ENCODE data around the gene MCUB.
A peak's percentile ranks its signal among the peaks of the same experiment; 100 is the strongest.
"Not testable (repeated sequence)": the region's sequence is repeated elsewhere in the genome, so short reads cannot be mapped to it uniquely, and the experiment has no call there.

MCUB gene

GRCh38 chr4:109588176-109588575 is 28.1 kb downstream of the MCUB start:
- DNase-seq = no peak

DNA sequence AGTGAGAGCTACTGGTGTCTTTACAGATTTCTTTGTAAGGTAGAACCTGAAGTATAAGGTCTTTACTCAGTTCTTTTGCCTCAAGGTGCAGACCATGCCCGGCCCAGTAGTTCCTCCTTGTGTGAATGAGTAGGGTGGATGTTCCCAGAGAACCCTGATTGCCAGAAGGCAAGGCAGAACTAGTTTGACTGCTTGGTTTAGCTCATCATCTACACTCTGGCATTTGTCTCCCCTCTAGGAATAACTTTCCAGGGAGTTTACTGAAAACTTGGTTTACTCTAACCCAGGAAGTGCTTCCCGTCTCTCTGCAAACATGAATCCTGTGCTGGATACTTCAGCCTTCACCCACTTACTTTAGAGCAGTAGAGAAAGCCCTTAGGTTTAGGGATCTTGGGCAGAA is 29.1 kb downstream of the MCUB start:
- no peak for DNase-seq

DNA sequence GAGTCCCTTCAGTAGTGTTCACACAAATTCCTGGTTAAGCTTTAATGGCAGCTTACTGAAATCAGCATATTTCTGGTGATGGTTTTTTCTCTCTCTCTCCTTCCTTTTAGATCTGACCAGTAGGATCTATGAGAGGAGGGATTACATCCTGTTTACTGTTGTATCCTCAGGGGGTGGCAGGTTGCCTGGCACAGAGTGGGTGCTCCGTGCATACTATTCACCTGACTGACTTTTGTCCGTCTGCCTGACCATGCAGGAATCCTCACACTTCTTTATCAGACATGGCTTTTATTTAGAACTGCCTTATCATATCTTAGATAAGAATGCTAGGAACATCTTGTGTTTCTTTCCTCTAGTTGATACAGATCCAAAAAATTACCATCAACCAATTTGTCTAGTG is 29.6 kb downstream of the MCUB start:
- no peak for DNase-seq

DNA sequence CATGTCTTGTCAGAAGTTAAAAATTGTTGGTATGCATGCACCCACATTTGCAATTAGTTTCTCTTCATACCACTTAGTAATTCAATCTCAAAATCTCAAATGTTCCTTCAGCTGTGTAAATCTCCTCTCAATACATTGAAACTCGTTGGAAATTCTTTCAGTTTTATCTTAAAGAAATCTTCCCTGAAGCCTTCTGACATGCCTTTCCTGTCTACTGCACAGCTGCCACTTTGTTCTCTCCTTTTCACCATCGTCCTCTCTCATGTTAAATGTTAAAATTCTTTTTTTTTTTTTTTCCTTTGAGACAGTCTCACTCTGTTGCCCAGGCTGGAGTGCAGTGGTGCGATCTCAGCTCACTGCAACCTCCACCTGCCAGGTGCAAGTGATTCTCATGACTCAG is 30.9 kb downstream of the MCUB start:
- no peak for DNase-seq

DNA sequence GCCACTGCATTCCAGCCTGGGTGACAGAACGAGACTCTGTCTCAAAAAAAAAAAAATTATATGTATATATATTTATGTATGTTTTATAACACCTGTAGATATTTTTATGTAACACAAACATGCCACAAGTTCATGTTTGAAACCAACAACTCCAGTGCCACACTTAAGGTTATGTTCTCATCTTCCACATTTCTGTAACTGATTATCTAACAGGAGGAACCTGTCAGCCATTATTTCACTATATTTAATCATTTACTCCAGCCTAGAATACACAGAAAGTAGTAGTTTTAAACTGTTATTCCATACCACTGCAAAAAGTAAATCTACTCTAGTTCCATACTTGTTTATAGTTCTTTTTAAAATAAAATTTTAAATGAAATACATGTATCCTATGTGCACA is 32.3 kb downstream of the MCUB start:
- DNase-seq = no peak

- DNase-seq = not testable (repeated sequence)
Measured at GRCh38 chr4:109595123-109595522, 35.1 kb downstream of the MCUB start.

- peak; percentile 73 for DNase-seq
Measured at GRCh38 chr4:109596420-109597085, 36.5 kb downstream of the MCUB start.

DNA sequence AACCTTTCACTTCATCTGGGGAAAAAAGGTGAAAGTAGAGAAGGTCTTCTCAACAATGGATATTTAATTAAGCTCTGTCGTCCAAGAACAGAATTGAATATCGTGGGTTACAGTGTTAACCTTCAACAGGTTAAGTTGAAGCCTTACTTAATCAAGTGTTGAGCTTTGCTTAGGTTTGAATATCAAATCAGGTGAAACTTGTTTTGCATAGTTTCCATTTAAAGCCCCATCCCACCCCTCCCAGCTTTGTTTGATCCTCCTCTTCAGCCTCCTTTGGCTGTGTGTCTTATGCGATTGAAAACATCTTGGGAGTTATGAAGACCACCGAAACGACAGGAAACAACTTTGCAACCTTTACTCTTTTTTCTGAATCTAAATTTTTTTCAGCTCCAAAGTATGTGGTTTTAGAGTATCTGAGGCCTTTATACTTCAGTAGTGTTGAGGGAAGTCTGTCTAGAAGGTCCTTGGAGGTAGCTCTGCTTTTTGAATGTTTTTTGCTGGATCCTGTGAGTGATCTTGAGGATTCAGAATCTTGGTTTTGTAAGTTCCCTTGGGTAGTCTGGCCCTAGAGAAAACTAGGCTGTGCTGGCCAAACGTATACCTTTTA is 39.1 kb downstream of the MCUB start:
- DNase-seq = no peak

DNA sequence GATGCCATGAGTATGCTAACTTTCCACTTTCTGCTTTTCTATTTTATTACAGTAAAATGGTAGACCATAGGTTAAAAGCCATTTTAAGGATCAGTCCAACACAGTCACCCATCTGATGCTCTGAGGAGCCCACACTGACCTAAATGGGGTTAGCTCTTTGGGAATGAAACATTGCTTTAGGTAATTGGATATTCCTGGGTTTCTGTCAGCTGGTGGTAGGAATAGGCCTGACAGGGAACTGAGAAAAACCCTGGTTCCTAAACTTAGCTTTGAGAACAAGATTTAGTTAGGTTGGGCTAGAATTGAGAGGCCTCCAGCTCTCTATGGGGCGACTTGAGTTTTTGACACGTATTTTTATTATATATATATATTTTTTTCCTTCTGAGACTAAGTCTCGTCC is 40.4 kb downstream of the MCUB start:
- DNase-seq = no peak

GRCh38 chr4:109601336-109601735 is 41.3 kb downstream of the MCUB start:
- DNase-seq = no peak

DNA sequence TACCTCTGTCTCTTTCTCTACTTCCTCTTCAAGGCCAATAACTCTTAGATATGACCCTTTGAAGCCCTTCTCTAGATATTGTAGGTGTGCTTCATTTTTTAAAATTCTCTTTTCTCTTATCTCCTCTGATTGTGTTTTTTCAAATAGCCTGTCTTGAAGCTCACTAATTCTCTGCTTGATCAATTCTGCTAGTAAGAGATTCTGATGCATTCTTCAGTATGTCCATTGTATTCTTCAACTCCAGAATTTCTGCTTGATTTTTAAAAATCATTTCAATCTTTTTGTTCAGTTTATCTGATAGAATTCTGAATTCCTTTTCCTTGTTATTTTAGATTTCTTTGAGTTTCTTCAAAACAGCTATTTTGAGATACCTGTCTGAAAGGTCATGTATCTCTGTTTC is 47.9 kb downstream of the MCUB start:
- DNase-seq = no peak

DNA sequence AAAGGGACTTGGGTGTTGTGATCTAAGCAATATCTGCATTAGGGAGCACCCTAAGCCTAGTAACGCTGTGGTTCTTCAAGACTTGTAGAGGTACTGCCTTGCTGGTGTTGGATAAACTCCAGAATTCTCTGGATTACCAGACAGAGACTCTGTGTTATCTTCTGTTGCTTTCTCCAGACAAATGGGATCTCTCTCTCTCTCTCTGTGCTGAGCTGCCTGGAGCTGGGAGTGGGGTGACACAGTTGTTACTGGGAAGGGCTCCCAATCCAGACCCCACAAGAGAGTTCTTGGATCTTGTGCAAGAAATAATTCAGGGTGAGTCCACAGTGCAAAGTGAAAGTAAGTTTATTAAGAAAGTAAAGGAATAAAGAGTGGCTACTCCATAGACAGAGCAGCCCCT is 48.8 kb downstream of the MCUB start:
- DNase-seq = no peak

GRCh38 chr4:109609431-109609830 is 49.4 kb downstream of the MCUB start:
- no peak for DNase-seq

DNA sequence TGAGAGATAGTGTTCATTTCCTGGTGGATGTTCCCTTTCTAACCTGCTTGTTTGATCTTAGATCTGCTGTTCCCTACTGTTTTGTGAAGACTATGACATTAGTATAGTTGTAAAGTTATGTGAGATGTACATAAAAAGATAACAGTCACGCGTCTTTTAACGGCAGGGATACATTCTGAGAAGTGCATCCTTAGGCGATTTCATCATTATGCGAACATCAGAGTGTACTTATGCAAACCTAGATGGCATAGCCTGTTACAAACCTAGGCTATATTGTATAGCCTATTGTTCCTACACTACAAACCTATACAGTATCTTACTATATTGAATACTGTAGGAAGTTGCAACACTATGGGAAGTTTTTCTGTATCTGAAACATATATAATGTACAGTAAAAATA is 50.4 kb downstream of the MCUB start:
- DNase-seq = no peak

DNA sequence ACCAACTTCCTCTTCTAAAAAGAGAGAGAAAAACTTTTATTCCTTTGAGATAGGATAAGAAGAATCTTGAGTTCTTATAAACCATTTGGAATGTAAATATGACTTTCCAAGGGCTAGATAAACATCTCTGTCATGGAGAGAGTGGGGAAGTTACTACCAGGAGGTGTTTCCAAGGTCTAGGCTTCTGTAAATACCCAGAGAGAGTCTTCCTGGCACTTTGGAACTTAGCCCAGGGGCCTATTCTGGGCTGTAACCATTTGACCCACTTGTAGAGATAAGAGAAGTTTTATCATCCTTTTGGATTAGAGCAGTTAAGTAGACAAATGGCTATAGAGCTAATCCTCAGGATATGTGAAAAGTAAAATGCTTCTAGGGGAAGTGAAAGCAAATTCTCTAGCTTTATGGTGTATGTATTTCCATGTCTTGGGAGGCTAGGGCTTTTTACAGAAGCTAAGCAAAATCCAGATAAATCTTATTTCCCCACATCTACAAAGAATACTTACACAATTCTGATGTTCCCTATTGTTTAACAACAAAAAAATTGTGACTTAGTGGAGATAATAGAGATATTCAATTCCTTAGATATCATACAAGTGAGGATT is 51.1 kb downstream of the MCUB start:
- peak; percentile 45 for DNase-seq

GRCh38 chr4:109614015-109614414 is 54.0 kb downstream of the MCUB start:
- DNase-seq = no peak

DNA sequence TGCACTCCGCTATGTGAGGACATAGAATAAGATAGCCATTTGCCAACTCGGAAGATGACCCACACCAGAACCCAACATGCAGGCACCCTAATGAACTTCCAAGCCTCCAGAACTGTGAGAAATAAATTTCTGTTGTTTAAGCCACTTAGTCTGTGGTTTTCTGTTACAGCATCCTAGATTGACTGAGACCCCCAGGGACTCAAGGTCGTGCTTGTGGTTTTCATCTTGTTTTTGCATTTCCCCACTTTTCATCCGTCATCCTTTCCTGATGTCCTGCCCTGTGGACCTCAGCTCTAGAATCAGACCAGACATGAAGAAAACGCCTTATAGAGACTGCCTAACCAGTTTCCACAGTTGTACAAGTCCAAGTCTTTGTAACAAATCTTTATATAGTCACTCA is 54.4 kb downstream of the MCUB start:
- DNase-seq = no peak

- DNase-seq = no peak
Measured at GRCh38 chr4:109615742-109616141, 55.7 kb downstream of the MCUB start.

- DNase-seq = no peak
Measured at GRCh38 chr4:109616243-109616642, 56.2 kb downstream of the MCUB start.

- no peak for DNase-seq
Measured at GRCh38 chr4:109622626-109623025, 62.6 kb downstream of the MCUB start.

DNA sequence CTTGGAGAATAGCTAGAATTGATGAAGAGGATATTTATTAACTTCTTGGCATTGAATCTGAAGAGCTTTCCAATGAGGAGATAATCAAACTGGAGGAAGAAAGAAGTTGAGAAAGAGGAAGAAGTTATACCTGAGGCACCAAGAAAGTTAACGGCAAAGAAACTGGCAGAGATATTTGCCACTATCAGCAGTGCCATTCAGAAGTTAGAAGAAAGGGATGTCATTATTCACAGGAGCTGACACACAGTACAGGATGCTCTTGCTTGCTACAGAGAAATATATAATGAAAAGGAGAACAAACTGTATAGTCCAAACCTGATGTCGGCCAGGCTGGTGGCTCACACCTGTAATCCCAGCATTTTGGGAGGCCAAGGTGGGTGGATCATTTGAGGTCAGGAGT is 64.5 kb downstream of the MCUB start:
- DNase-seq = no peak

- DNase-seq = no peak
Measured at GRCh38 chr4:109627361-109627760, 67.3 kb downstream of the MCUB start.

GRCh38 chr4:109629775-109630174 is 69.7 kb downstream of the MCUB start:
- no peak for DNase-seq

DNA sequence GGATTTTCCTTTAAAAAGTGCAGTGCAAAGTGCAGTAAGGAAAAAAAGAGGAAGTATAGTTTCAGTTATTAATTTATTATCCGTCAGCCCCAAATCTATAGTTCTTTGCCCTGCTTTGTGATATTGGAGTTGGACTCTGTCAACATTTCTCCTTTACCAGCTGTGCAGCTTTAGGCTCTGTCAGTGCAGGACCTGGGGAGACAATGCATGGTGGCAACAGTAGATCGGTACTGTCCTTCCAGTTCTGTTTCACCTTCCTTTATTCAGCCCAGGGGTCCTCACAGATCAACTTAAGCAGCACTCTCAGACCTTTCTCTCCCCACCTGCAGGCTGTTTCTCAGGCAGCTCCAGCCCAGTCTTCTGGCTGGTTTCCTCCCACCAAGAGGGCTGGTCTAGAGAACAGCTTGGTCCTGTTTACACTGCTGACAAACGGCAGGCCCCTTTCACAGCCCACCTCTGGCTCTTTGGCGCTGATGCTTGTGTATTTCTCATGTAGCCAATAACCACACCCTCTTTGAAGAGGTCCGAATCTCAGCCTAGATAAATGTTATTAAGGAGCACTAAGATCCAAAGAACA is 71.6 kb downstream of the MCUB start:
- DNase-seq = no peak

Measured in OCI-M1 (cell line).